HEK293 (cell line): Measurements from ENCODE around the gene CD109.
"Not testable (repeated sequence)": the region's sequence is repeated elsewhere in the genome, so short reads cannot be mapped to it uniquely, and the experiment has no call there.

Source experiments
- CTCF ChIA-PET: fragments of 350-600 bp; formaldehyde crosslinking; extraction: SDS; loops from one replicate; lab custom pipeline; 2021; ENCODE audit warnings: antibody characterized with exemption; lab: Yijun Ruan, JAX
- POLR2A ChIA-PET: fragments of 300-600 bp; formaldehyde crosslinking; extraction: SDS; loops from one replicate; lab custom pipeline; 2020; ENCODE audit warnings: antibody characterized with exemption, inconsistent platforms; lab: Yijun Ruan, JAX
- H3K27ac ChIP-seq: fragments of 200-500 bp; sonication (Bioruptor generic); 2 replicates; pipeline ENCODE4 v1.5.1; 2014; ENCODE audit warnings: low read depth, low read length, control low read depth, inconsistent platforms; ENCODE audit errors: extremely low read depth
- H3K36me3 ChIP-seq, 2 experiments: fragments of 200-500 bp in 1 of 2; sonication (Bioruptor generic) in 1 of 2; 1 replicate in 1 of 2; 2 replicates in 1 of 2; pipeline ENCODE4 v1.5.1; 2014 to 2017; ENCODE audit warnings: inconsistent platforms in 2 of 2, low read length in 2 of 2; ENCODE audit not compliant: control insufficient read depth in 2 of 2, insufficient read depth in 1 of 2
- H3K4me1 ChIP-seq: fragments of 200-500 bp; sonication (Bioruptor generic); 2 replicates; pipeline ENCODE4 v1.5.1; 2014; ENCODE audit warnings: mild to moderate bottlenecking, low read length, inconsistent platforms; ENCODE audit not compliant: control insufficient read depth, insufficient read depth
- H3K4me3 ChIP-seq: 2 replicates; pipeline ENCODE4 v1.5.1; 2011; ENCODE audit warnings: low read depth, mild to moderate bottlenecking, control low read depth, low read length, moderate library complexity
- H3K9me3 ChIP-seq: fragments of 200-500 bp; sonication (Bioruptor generic); 2 replicates; pipeline ENCODE4 v1.5.1; 2014; ENCODE audit warnings: low read depth, low read length, inconsistent platforms; ENCODE audit not compliant: control insufficient read depth, insufficient read depth
- GLI4 ChIP-seq: fragments of 450-650 bp; formaldehyde crosslinking; IDR thresholded peaks from 2 replicates; pipeline ENCODE4 v1.5.1; 2016; ENCODE audit warnings: missing biosample characterization, missing genetic modification characterization
- HOXC10 ChIP-seq: sonication (generic); formaldehyde crosslinking; IDR thresholded peaks from 2 replicates; pipeline ENCODE4 v1.8.1; 2023; ENCODE audit warnings: mild to moderate bottlenecking, missing genetic modification reagents
- KLF1 ChIP-seq: fragments of 450-650 bp; formaldehyde crosslinking; IDR thresholded peaks from 2 replicates; pipeline ENCODE4 v1.5.1; 2016; ENCODE audit warnings: missing biosample characterization, missing genetic modification characterization
- KLF16 ChIP-seq: fragments of 450-650 bp; formaldehyde crosslinking; IDR thresholded peaks from 2 replicates; pipeline ENCODE4 v1.5.1; 2017; ENCODE audit warnings: missing biosample characterization, missing genetic modification characterization
- KLF7 ChIP-seq: fragments of 450-650 bp; formaldehyde crosslinking; IDR thresholded peaks from 2 replicates; pipeline ENCODE4 v1.5.1; 2016; ENCODE audit warnings: missing biosample characterization, missing genetic modification characterization, borderline replicate concordance
- MEIS1 ChIP-seq: sonication (generic); formaldehyde crosslinking; IDR thresholded peaks from 2 replicates; pipeline ENCODE4 v1.8.1; 2022; ENCODE audit warnings: missing genetic modification reagents, mild to moderate bottlenecking, borderline replicate concordance
- OSR2 ChIP-seq: fragments of 450-650 bp; formaldehyde crosslinking; IDR thresholded peaks from 2 replicates; pipeline ENCODE4 v1.5.1; 2016; ENCODE audit warnings: missing biosample characterization, missing genetic modification characterization
- TCF7L2 ChIP-seq: IDR thresholded peaks from 2 replicates; pipeline ENCODE4 v1.6.1; 2011; ENCODE audit warnings: low read depth, mild to moderate bottlenecking, inconsistent platforms, low read length, moderate library complexity, borderline replicate concordance
- ZFP3 ChIP-seq: fragments of 450-650 bp; formaldehyde crosslinking; IDR thresholded peaks from 2 replicates; pipeline ENCODE4 v1.5.1; 2016; ENCODE audit warnings: low read depth, missing biosample characterization, missing genetic modification characterization
- ZIC2 ChIP-seq: fragments of 450-650 bp; formaldehyde crosslinking; IDR thresholded peaks from 2 replicates; pipeline ENCODE4 v1.5.1; 2016; ENCODE audit warnings: missing biosample characterization, missing genetic modification characterization
- ZNF133 ChIP-seq: fragments of 450-650 bp; formaldehyde crosslinking; IDR thresholded peaks from 2 replicates; pipeline ENCODE4 v1.5.1; 2016; ENCODE audit warnings: missing biosample characterization, missing genetic modification characterization
- ZNF138 ChIP-seq: fragments of 450-650 bp; formaldehyde crosslinking; IDR thresholded peaks from 2 replicates; pipeline ENCODE4 v1.5.1; 2016; ENCODE audit warnings: missing biosample characterization, missing genetic modification characterization, borderline replicate concordance
- ZNF146 ChIP-seq: fragments of 450-650 bp; formaldehyde crosslinking; IDR thresholded peaks from 2 replicates; pipeline ENCODE4 v1.5.1; 2016; ENCODE audit warnings: missing biosample characterization, missing genetic modification characterization
- ZNF274 ChIP-seq, 2 experiments: fragments of 200-500 bp in 1 of 2; fragments of 450-650 bp in 1 of 2; sonication (Bioruptor generic) in 1 of 2; formaldehyde crosslinking in 1 of 2; IDR thresholded peaks; 2 replicates each; pipeline versions ENCODE4 v1.5.1 to v1.6.1; 2014 to 2016; ENCODE audit warnings: borderline replicate concordance in 1 of 2, inconsistent platforms in 1 of 2, low read length in 1 of 2, missing biosample characterization in 1 of 2, missing genetic modification characterization in 1 of 2
- ZNF324 ChIP-seq: fragments of 450-650 bp; formaldehyde crosslinking; IDR thresholded peaks from 2 replicates; pipeline ENCODE4 v1.5.1; 2016; ENCODE audit warnings: missing biosample characterization, missing genetic modification characterization
- ZNF341 ChIP-seq: fragments of 450-650 bp; formaldehyde crosslinking; IDR thresholded peaks from 2 replicates; pipeline ENCODE4; 2016; ENCODE audit warnings: low read depth, missing biosample characterization, missing genetic modification characterization
- ZNF433 ChIP-seq: fragments of 450-650 bp; formaldehyde crosslinking; IDR thresholded peaks from 2 replicates; pipeline ENCODE4 v1.5.1; 2016; ENCODE audit warnings: missing biosample characterization, missing genetic modification characterization, low read depth
- ZNF529 ChIP-seq: fragments of 450-650 bp; formaldehyde crosslinking; IDR thresholded peaks from 2 replicates; pipeline ENCODE4 v1.5.1; 2017; ENCODE audit warnings: missing genetic modification characterization, missing biosample characterization; ENCODE audit not compliant: insufficient replicate concordance
- ZNF544 ChIP-seq: fragments of 450-650 bp; formaldehyde crosslinking; IDR thresholded peaks from 2 replicates; pipeline ENCODE4 v1.5.0; 2017; ENCODE audit warnings: missing biosample characterization, missing genetic modification characterization
- ZNF548 ChIP-seq: fragments of 450-650 bp; formaldehyde crosslinking; IDR thresholded peaks from 2 replicates; pipeline ENCODE4 v1.5.1; 2016; ENCODE audit warnings: missing biosample characterization, missing genetic modification characterization
- ZNF558 ChIP-seq: fragments of 450-650 bp; formaldehyde crosslinking; IDR thresholded peaks from 2 replicates; pipeline ENCODE4 v1.5.1; 2016; ENCODE audit warnings: missing biosample characterization, missing genetic modification characterization
- ZNF610 ChIP-seq: fragments of 450-650 bp; formaldehyde crosslinking; IDR thresholded peaks from 2 replicates; pipeline ENCODE4 v1.5.1; 2016; ENCODE audit warnings: missing biosample characterization, missing genetic modification characterization, borderline replicate concordance
- ZNF629 ChIP-seq: fragments of 450-650 bp; formaldehyde crosslinking; IDR thresholded peaks from 2 replicates; pipeline ENCODE4 v1.5.1; 2017; ENCODE audit warnings: missing biosample characterization, missing genetic modification characterization
- ZNF777 ChIP-seq: fragments of 450-650 bp; formaldehyde crosslinking; IDR thresholded peaks from 2 replicates; pipeline ENCODE4 v1.5.1; 2017; ENCODE audit warnings: missing biosample characterization, missing genetic modification characterization, borderline replicate concordance
- TF ChIP-seq, protein P1 (sequence below): fragments of 450-650 bp; formaldehyde crosslinking; IDR thresholded peaks from 2 replicates; pipeline ENCODE4 v1.5.1; 2016; ENCODE audit warnings: missing biosample characterization, missing genetic modification characterization

Gene CD109

DNA sequence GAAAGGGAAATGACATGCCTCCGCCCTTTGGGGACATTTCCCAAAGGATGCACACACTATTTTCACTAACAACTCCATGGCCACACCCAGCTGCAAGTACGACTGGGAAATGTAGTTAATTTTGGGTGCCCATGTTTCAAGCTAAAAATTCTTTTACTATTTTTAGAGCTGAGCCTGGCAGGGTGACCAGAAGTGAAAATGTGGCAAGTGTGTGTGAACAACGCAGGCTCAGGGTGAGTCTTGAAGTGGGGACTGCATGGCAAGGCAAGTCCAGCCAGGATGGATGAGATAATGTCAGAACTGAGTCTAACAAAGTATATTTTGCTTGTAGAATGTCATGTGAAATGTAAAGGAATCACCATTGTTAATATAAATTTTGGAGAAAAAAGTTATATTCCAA is 17.0 kb upstream of the CD109 start:
- H3K27ac ChIP-seq: no peak overlapping the region
- no peak overlapping the region for H3K4me3 ChIP-seq
- H3K9me3 ChIP-seq: no peaks in the 10 kb centered on the region
- H3K4me1 ChIP-seq: no peaks in the 10 kb centered on the region
- POLR2A ChIA-PET: no interaction called here
- CTCF ChIA-PET: interaction anchor here (0.7 to 10.3 kb wide), 3 partner anchors 10 to 1750 kb away, joined by 3 to 179 read pairs (median 5); no protein-coding TSS in a partner anchor
- TF ChIP-seq, protein P1, sequence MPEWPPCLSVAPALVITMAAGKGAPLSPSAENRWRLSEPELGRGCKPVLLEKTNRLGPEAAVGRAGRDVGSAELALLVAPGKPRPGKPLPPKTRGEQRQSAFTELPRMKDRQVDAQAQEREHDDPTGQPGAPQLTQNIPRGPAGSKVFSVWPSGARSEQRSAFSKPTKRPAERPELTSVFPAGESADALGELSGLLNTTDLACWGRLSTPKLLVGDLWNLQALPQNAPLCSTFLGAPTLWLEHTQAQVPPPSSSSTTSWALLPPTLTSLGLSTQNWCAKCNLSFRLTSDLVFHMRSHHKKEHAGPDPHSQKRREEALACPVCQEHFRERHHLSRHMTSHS (tag by site-specific recombination): no peak
- TF ChIP-seq KLF16 (tag by site-specific recombination) (no peak), ZNF558 (tag by site-specific recombination) (no peak), GLI4 (no peak), ZNF341 (tag by site-specific recombination) (no peak), ZNF629 (tag by site-specific recombination) (no peak), ZFP3 (no peak), ZNF544 (tag by site-specific recombination) (no peak), ZNF146 (tag by site-specific recombination) (no peak)
- TF ChIP-seq, all 188 proteins: peak for 0
- no peaks in the 10 kb centered on the region for H3K36me3 ChIP-seq

DNA sequence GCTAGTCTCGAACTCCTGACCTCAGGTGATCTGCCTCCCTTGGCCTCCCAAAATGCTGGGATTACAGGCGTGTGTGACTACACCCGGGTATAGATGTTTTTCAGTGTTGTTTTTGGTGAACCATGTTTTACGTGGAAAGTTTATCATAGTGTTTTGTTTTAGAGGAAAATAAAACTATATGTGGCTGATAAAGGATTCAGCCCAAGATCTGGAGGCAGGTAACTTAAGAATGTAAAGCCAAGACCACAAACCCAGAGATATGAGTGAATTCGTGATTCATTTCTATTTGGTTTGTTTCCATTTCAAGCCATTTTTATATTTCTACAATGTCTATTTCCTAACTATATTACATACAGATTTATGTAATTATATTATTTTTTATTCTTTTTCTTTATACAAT is 16.2 kb upstream of the CD109 start:
- POLR2A ChIA-PET, H3K4me1 ChIP-seq, H3K36me3 ChIP-seq, H3K9me3 ChIP-seq, H3K4me3 ChIP-seq, H3K27ac ChIP-seq: not testable (repeated sequence)
- CTCF ChIA-PET: interaction anchor here (0.7 to 10.3 kb wide), 6 partner anchors 9 to 1529 kb away, joined by 3 to 179 read pairs (median 4); no protein-coding TSS in a partner anchor

DNA sequence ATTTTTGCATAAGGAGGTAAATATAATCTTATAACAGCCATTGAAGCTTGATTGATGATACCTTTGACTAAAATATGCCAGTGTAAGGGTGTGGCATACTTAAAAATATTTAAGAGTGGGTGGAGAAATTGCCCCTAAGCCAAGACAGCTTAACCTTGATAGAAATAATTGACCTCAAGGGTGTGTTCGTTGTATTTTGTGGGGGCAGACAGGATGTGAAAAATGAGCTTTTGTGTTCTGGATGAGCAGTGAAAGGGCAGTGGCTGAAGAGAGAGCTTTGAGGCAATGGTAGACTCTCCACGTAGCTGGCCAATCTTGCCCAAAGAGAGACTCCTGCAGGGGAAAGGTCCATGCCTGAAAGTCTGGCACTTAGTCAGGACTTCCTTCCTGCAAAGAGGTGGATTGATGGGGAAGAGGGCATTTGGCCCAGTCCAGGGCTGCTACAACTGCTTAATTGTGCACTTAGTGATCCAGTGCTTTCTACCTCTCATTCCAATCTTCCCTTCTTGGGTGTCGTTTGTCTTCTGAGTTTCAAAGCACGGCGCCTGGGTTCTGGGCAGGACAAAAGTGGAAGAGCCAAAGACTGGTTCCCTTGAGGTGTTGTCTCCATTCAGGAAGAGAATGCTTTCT is 15.6 kb upstream of the CD109 start:
- no peak overlapping the region for H3K27ac ChIP-seq

DNA sequence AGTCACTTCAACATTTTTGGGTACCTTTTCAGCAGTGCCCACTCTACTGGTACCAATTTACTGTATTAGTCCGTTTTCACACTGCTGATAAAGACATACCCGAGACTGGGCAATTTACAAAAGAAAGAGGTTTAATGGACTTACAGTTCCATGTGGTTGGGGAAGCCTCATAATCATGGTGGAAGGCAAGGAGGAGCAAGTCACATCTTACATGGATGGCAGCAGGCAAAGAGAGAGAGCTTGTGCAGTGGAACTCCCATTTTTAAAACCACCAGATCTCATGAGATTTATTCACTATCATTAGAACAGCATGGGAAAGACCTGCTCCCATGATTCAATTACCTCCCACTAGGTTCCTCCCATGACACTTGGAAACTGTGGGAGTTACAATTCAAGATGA is 12.4 kb upstream of the CD109 start:
- CTCF ChIA-PET: interaction anchor here (1.3 to 4.7 kb wide), 2 partner anchors 9 to 50 kb away, joined by 5 to 19 read pairs; no protein-coding TSS in a partner anchor
- POLR2A ChIA-PET, H3K9me3 ChIP-seq, H3K36me3 ChIP-seq, H3K4me1 ChIP-seq, H3K4me3 ChIP-seq, H3K27ac ChIP-seq: not testable (repeated sequence)

More for the DNA sequence above, 15.6 kb upstream of the CD109 start:
- Histone ChIP-seq H3K4me3 (no peak overlapping the region), H3K9me3 (no peaks in the 10 kb centered on the region), H3K4me1 (no peaks in the 10 kb centered on the region), H3K36me3 (no peaks in the 10 kb centered on the region)
- POLR2A ChIA-PET: interaction anchor here (0.9 kb wide), 1 partner anchor 33 kb away, joined by 4 read pairs; no protein-coding TSS in a partner anchor
- CTCF ChIA-PET: interaction anchor here (0.6 to 10.3 kb wide), 10 partner anchors 8 to 1529 kb away, joined by 3 to 179 read pairs (median 4); no protein-coding TSS in a partner anchor
- no peak for TF ChIP-seq ZNF133 (tag by site-specific recombination)
- TF ChIP-seq KLF1 (tag by site-specific recombination): peak; percentile 40

DNA sequence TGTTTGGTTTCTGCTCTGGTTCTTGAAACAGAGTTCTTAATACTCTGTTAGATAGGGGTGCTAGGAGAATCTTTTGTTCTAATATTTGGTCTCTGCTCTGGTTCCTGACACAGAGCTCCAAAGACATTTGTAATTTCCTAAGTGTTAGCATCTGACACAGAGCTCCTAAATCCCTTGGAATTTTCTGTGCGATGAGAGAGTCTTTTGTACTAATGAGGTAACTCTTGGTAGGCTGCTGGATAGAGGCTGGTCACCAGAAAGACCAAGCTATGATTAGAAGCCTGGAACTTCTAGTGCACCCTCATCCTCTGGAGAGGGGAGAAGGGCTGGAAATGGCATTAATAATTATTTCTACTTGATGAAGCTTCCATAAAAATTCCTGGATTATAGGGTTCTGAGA is 7.7 kb upstream of the CD109 start:
- POLR2A ChIA-PET: no interaction called here
- CTCF ChIA-PET: interaction anchor here (0.6 to 4.0 kb wide), 5 partner anchors 9 to 1698 kb away, joined by 3 to 27 read pairs (median 5); no protein-coding TSS in a partner anchor
- no peaks in the 10 kb centered on the region for H3K4me1 ChIP-seq
- no peak overlapping the region for H3K27ac ChIP-seq
- no peaks in the 10 kb centered on the region for H3K9me3 ChIP-seq
- no peaks in the 10 kb centered on the region for H3K36me3 ChIP-seq
- H3K4me3 ChIP-seq: no peak overlapping the region
- no peak for TF ChIP-seq KLF7 (tag by site-specific recombination)
- TF ChIP-seq HOXC10 (CRISPR knock-in tag): no peak
- TF ChIP-seq OSR2 (tag by site-specific recombination): no peak
- TF ChIP-seq ZNF548 (tag by site-specific recombination): no peak
- TF ChIP-seq ZNF138 (tag by site-specific recombination): no peak
- TF ChIP-seq ZNF274 (IDR thresholded peaks at IDR 0.05; ENCODE audit: low read length): no peak
- no peak for TF ChIP-seq ZNF274 (tag by site-specific recombination; IDR thresholded peaks at IDR 0.05; ENCODE audit: borderline replicate concordance)
- TF ChIP-seq TCF7L2: no peak
- no peak for TF ChIP-seq ZIC2
- TF ChIP-seq MEIS1: no peak
- TF ChIP-seq ZNF529 (tag by site-specific recombination): no peak
- TF ChIP-seq ZNF433 (tag by site-specific recombination): no peak
- TF ChIP-seq ZNF610 (tag by site-specific recombination): no peak
- TF ChIP-seq ZNF777 (tag by site-specific recombination): no peak
- TF ChIP-seq ZNF324 (tag by site-specific recombination): no peak
